Caco-2 (cell line): Measurements from ENCODE around the gene CCDC117. TPM values are rescaled to one million over a fixed set of nuclear protein-coding genes. Genes with fewer than 3 reads are reported as not detected.
A peak's percentile ranks its signal among the peaks of the same experiment; 100 is the strongest.

Experiments
- Bru-seq: library from RNA; stranded (reverse); fragments of 400-500 nt; gene quantifications from one replicate; lab custom pipeline; 2021; lab: Mats Ljungman, UMichigan
- BruChase-seq, 2 experiments: library from RNA; stranded (reverse); fragments of 400-500 nt; gene quantifications; one replicate each; lab custom pipeline; 2021; lab: Mats Ljungman, UMichigan
- BruUV-seq: library from RNA; stranded (reverse); fragments of 400-500 nt; replicated peaks from 2 replicates; lab custom pipeline; 2021; lab: Mats Ljungman, UMichigan
- CTCF ChIA-PET: fragments of 300-600 bp; sonication (Branson Sonifier 250); formaldehyde crosslinking; loops from one replicate; lab custom pipeline; 2022; ENCODE audit warnings: antibody characterized with exemption; lab: Charles Lee
- POLR2A ChIA-PET: fragments of 300-600 bp; sonication (Branson Sonifier 250); formaldehyde crosslinking; loops from one replicate; lab custom pipeline; 2022; ENCODE audit warnings: antibody characterized with exemption; lab: Charles Lee
- DNase-seq, 2 experiments: peaks; one replicate each; pipeline versions ENCODE4 v3.0.0 to v3.0.0-alpha.2; 2020 to 2022
- H3K27me3 ChIP-seq: replicated peaks from 2 replicates; pipeline ENCODE4 v1.6.0; 2011; ENCODE audit warnings: low read length; ENCODE audit not compliant: control insufficient read depth, insufficient read depth
- H3K36me3 ChIP-seq: 2 replicates; pipeline ENCODE4 v1.5.1; 2011; ENCODE audit warnings: low read length; ENCODE audit not compliant: control insufficient read depth, insufficient read depth
- H3K4me1 ChIP-seq: fragments of 250-450 bp; sonication (Bioruptor Pico); 2 replicates; pipeline ENCODE4 v1.5.1; 2020; ENCODE audit warnings: mild to moderate bottlenecking
- H3K4me3 ChIP-seq: 2 replicates; pipeline ENCODE4 v1.5.1; 2011; ENCODE audit warnings: low read depth, mild to moderate bottlenecking, control low read depth, low read length
- H3K9me3 ChIP-seq: fragments of 250-450 bp; sonication (Bioruptor Pico); 2 replicates; pipeline ENCODE4 v1.5.1; 2020; ENCODE audit warnings: mild to moderate bottlenecking, moderate library complexity
- H3K27ac Mint-ChIP-seq: one replicate; pipeline ENCODE4 v1.8.0; 2022; ENCODE audit warnings: mixed read lengths; ENCODE audit not compliant: unreplicated experiment
- H3K27me3 Mint-ChIP-seq: one replicate; pipeline ENCODE4 v1.8.0; 2022; ENCODE audit warnings: mixed read lengths; ENCODE audit not compliant: insufficient read depth, unreplicated experiment
- H3K36me3 Mint-ChIP-seq: one replicate; pipeline ENCODE4 v1.8.0; 2022; ENCODE audit warnings: mild to moderate bottlenecking, mixed read lengths; ENCODE audit not compliant: insufficient read depth, unreplicated experiment
- H3K4me1 Mint-ChIP-seq: one replicate; pipeline ENCODE4 v1.8.0; 2022; ENCODE audit warnings: low read depth, mixed read lengths; ENCODE audit not compliant: unreplicated experiment
- H3K4me3 Mint-ChIP-seq: one replicate; pipeline ENCODE4 v1.8.0; 2022; ENCODE audit warnings: mild to moderate bottlenecking, moderate library complexity, mixed read lengths; ENCODE audit not compliant: unreplicated experiment
- H3K9me3 Mint-ChIP-seq: one replicate; pipeline ENCODE4 v1.8.0; 2022; ENCODE audit warnings: mixed read lengths; ENCODE audit not compliant: unreplicated experiment
- CTCF ChIP-seq, 2 experiments: fragments of 200-600 bp in 1 of 2; IDR thresholded peaks; 1 replicate in 1 of 2; 2 replicates in 1 of 2; pipeline versions ENCODE4 v1.5.1 to v1.8.0; 2011 to 2022; ENCODE audit warnings: antibody characterized with exemption in 1 of 2, control low read depth in 1 of 2, inconsistent platforms in 1 of 2, low read depth in 1 of 2, low read length in 1 of 2, mild to moderate bottlenecking in 1 of 2, moderate library complexity in 1 of 2; ENCODE audit not compliant: insufficient read depth in 1 of 2, severe bottlenecking in 1 of 2, unreplicated experiment in 1 of 2
- intact Hi-C: fragments of 100-400 bp; cut with micrococcal nuclease; formaldehyde crosslinking; loops from one replicate; pipeline ENCODE4 v1.10.0; 2022; ENCODE audit not compliant: unreplicated experiment
- long read RNA-seq: library from polyadenylated mRNA; stranded (forward); transcript quantifications from one replicate; pipeline ENCODE4 v2.0.0, GENCODE V29; 2022
- total RNA-seq: library from RNA; stranded (reverse); gene quantifications from 2 replicates; pipeline ENCODE4 v1.2.3, GENCODE V29; 2022

CCDC117 gene
- total RNA-seq (27.8 and 33.1 TPM in 2 replicates), Bru-seq, nascent RNA (percentile 78 among the genes with signal in this experiment), BruChase-seq, experiment 1, labeled RNA remaining after a 2-hour chase (percentile 96 among the genes with signal in this experiment), BruChase-seq, experiment 2, labeled RNA remaining after a 6-hour chase (percentile 86 among the genes with signal in this experiment)
- long read RNA-seq, transcript CCDC117-201 (5 exons, 3,985 nt) = major isoform, 76 of 86 reads
- long read RNA-seq, partial matches to known transcripts = 0 of 86 reads
- long read RNA-seq, other reads (novel, unspliced or antisense) = 10 of 86 reads

- peaks cover 7% of the 10 kb centered on the region for H3K4me1 Mint-ChIP-seq
- intact Hi-C loops = loop anchor here (1.0 kb wide), 2 partner anchors 11 to 32 kb away; partner anchors contain the start of gene CHEK2
These were observed at the start of gene CCDC117 for GRCh38 chr22:28772633-28773460. Gene CCDC117 (plus strand): TSS chr22:28772695. CDS start chr22:28772850, 155 bp downstream.

GRCh38 chr22:28728002-28728401, 44.5 kb upstream of the CCDC117 start:
- H3K27ac Mint-ChIP-seq = no peak overlapping the region
- Histone ChIP-seq H3K4me1 (no peaks in the 10 kb centered on the region), H3K4me3 (no peak overlapping the region), H3K9me3 (no peaks in the 10 kb centered on the region), H3K27me3 (no peaks in the 10 kb centered on the region), H3K36me3 (peaks cover 1% of the 10 kb centered on the region; the same call in 1 of the 2 replicates)
- TF ChIP-seq CTCF (IDR thresholded peaks at IDR 0.05; ENCODE audit: insufficient read depth in 1 of 2, low read depth in 1 of 2, low read length in 1 of 2, severe bottlenecking in 1 of 2, unreplicated experiment in 1 of 2) = no peak
- ChIA-PET CTCF (no interaction called here), POLR2A (no interaction called here)
- BruUV-seq = no TSS peak
- H3K4me3 Mint-ChIP-seq = no peak overlapping the region
- H3K36me3 Mint-ChIP-seq = peaks cover 39% of the 10 kb centered on the region
- intact Hi-C loops = no loop called here
- no peaks in the 10 kb centered on the region for H3K4me1 Mint-ChIP-seq
- no peaks in the 10 kb centered on the region for H3K9me3 Mint-ChIP-seq
- DNase-seq = no peak
- H3K27me3 Mint-ChIP-seq = no peaks in the 10 kb centered on the region

More at GRCh38 chr22:28772633-28773460, at the start of gene CCDC117:
- peak within 1 kb of the TSS; percentile 78 for H3K4me3 Mint-ChIP-seq
- Histone ChIP-seq H3K36me3 (no peaks in the 10 kb centered on the region), H3K4me1 (no peaks in the 10 kb centered on the region), H3K9me3 (0 out of 2 replicates have a peak, but pooled peaks cover 9% of the 10 kb centered on the region), H3K4me3 (peak within 1 kb of the TSS; percentile 48), H3K27me3 (no peaks in the 10 kb centered on the region)
- TF ChIP-seq CTCF (IDR thresholded peaks at IDR 0.05; ENCODE audit: insufficient read depth in 1 of 2, low read depth in 1 of 2, low read length in 1 of 2, severe bottlenecking in 1 of 2, unreplicated experiment in 1 of 2) = peak in 1 of 2 experiments; percentile 2
- H3K27me3 Mint-ChIP-seq = no peaks in the 10 kb centered on the region
- DNase-seq = peak; percentile 94 to 96
- no peaks in the 10 kb centered on the region for H3K9me3 Mint-ChIP-seq
- POLR2A ChIA-PET = interaction anchor here (0.6 to 3.3 kb wide), 7 partner anchors 11 to 147 kb away, joined by 3 to 19 read pairs (median 6); partner anchors contain the start of genes CHEK2, HSCB and XBP1
- BruUV-seq = no TSS peak
- peaks cover 46% of the 10 kb centered on the region for H3K36me3 Mint-ChIP-seq
- CTCF ChIA-PET = interaction anchor here (0.6 to 1.7 kb wide), 5 partner anchors 9 to 268 kb away, joined by 3 to 10 read pairs (median 4); partner anchors contain the start of gene CHEK2
- H3K27ac Mint-ChIP-seq = peak within 1 kb of the TSS; percentile 88
